Measurements from ENCODE around the gene GTPBP2.

The GTPBP2 gene

GRCh38 chr6:43623880-43624785 lies 4.9 kb downstream of the GTPBP2 start:
- no peak overlapping the region for H3K4me3 ChIP-seq (replicated peaks in 1 of 2; ENCODE audit: low read depth in 2 of 2, low read length in 2 of 2)
- no peak for TF ChIP-seq CTCF (IDR thresholded peaks at IDR 0.05; ENCODE audit: low read depth, low read length)
- no peak for DNase-seq (ENCODE audit: low read depth in 2 of 2)

- no peak for TF ChIP-seq CTCF (IDR thresholded peaks at IDR 0.05; ENCODE audit: low read depth, low read length)
- no peak overlapping the region for H3K4me3 ChIP-seq (replicated peaks in 1 of 2; ENCODE audit: low read depth in 2 of 2, low read length in 2 of 2)
- DNase-seq (ENCODE audit: low read depth in 2 of 2) = no peak
Observed at GRCh38 chr6:43622541-43622940, 6.5 kb downstream of the GTPBP2 start.

- DNase-seq (ENCODE audit: low read depth in 2 of 2) = no peak
- TF ChIP-seq CTCF (IDR thresholded peaks at IDR 0.05; ENCODE audit: low read depth, low read length) = no peak
- H3K4me3 ChIP-seq (replicated peaks in 1 of 2; ENCODE audit: low read depth in 2 of 2, low read length in 2 of 2) = no peak overlapping the region
Observed at GRCh38 chr6:43621836-43622180, 7.3 kb downstream of the GTPBP2 start.

- no peak for TF ChIP-seq CTCF (IDR thresholded peaks at IDR 0.05; ENCODE audit: low read depth, low read length)
- no peak overlapping the region for H3K4me3 ChIP-seq (replicated peaks in 1 of 2; ENCODE audit: low read depth in 2 of 2, low read length in 2 of 2)
- no peak for DNase-seq (ENCODE audit: low read depth in 2 of 2)
Observed at GRCh38 chr6:43621078-43621835, 7.8 kb downstream of the GTPBP2 start.

GRCh38 chr6:43616725-43617472 lies 12.2 kb downstream of the GTPBP2 start:
- no peak overlapping the region for H3K4me3 ChIP-seq (replicated peaks in 1 of 2; ENCODE audit: low read depth in 2 of 2, low read length in 2 of 2)
- no peak for DNase-seq (ENCODE audit: low read depth in 2 of 2)
- no peak for TF ChIP-seq CTCF (IDR thresholded peaks at IDR 0.05; ENCODE audit: low read depth, low read length)

GRCh38 chr6:43614396-43614730 lies 14.7 kb downstream of the GTPBP2 start:
- DNase-seq (ENCODE audit: low read depth in 2 of 2) = no peak
- no peak for TF ChIP-seq CTCF (IDR thresholded peaks at IDR 0.05; ENCODE audit: low read depth, low read length)
- H3K4me3 ChIP-seq (replicated peaks in 1 of 2; ENCODE audit: low read depth in 2 of 2, low read length in 2 of 2) = no peak overlapping the region
